Fibroblast of skin of right quadriceps (primary cell): ENCODE data around the gene DIAPH2.
"Not testable (repeated sequence)": the region's sequence is repeated elsewhere in the genome, so short reads cannot be mapped to it uniquely, and the experiment has no call there.

Experiments used
- DNase-seq: peaks from one replicate; pipeline ENCODE4 v3.0.0-alpha.2; 2013

Gene DIAPH2

GRCh38 chrX:96834137-96834536 is 149.5 kb downstream of the DIAPH2 start:
- no peak for DNase-seq

DNA sequence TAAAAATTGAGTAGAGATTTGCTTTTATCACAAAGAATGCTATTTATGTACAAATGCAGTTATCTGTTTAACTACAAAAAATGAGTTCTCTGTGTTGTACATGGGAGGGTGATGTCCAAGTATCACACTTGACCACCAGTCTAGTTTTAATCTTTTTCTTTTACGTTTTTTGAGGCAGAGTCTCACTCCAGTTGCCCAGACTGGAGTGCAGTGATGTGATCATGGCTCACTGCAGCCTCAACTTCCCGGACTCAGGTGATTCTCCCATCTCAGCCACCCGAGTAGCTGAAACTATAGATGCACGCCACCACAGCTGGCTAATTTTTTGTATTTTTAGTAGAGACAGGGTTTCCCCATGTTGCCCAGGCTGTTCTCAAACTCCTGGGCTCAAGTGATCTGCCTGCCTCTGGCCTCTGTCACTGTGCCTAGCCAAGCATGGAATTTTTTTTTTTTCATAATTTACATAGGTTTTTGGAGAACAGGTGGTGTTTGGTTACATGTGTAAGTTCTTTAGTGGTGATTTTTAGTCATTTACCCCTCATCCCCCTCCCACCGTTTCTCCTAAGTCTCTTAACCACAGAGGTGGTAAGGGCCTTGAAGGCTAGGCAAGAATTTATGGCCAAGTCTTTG is 151.1 kb downstream of the DIAPH2 start:
- no peak for DNase-seq

DNA sequence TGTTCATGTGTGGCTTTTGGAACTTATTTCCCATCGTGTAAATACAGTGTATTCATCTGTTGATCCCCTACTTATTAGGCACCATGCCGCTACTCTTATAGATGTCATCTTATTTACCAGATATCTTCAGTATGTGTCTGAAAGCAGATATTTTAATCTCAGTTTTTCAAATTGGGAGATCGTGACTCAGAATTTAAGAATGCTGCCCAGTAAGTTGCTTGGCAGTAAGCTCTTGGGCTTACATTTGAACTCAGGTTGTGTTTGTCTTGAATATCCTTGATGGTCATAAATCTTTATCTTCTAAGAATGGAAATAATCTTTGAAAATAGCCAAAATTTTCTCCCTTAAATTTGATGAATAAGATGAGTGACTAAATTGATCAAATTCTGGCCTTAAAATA is 153.2 kb downstream of the DIAPH2 start:
- peak; percentile 8 for DNase-seq

DNA sequence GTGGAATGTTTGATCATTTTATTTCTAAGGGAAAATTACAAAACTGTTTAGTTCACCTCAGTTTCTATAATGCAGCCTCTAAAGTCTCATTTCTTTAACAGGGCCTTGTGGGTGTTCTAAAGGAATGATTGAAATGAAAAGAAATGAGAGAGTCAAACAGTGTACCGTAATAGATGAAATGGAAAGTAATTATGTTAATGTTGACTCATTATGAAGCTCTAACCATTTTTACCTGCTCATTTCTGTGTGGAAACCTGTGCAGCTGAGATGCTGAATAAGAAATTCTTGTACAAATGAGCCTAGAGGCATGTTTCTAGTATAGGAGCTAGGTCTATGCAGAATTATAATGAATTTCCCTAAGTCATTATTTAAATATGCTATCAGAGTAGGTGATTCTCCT is 153.9 kb downstream of the DIAPH2 start:
- DNase-seq: no peak

DNA sequence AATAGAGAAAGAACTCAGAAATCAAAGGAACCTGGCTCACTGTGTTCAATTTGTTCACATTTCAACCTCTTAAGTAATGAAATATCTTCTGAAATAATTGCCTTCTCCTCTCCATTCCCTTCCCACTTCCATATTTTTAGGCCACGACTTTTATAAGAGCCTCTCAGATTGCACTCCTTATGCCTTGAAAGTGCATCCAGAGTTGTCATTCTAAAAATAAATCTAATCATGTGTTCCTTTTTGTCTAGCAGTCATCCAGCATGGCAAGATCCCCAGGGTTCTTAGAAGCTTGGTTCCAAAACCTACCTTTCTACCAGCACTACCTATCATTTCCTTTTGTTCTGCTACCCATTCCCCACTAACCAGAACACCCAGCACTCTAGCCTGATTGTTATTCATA is 156.7 kb downstream of the DIAPH2 start:
- DNase-seq: no peak

- not testable (repeated sequence) for DNase-seq
These were observed 157.2 kb downstream of the DIAPH2 start for GRCh38 chrX:96841866-96842265.

DNA sequence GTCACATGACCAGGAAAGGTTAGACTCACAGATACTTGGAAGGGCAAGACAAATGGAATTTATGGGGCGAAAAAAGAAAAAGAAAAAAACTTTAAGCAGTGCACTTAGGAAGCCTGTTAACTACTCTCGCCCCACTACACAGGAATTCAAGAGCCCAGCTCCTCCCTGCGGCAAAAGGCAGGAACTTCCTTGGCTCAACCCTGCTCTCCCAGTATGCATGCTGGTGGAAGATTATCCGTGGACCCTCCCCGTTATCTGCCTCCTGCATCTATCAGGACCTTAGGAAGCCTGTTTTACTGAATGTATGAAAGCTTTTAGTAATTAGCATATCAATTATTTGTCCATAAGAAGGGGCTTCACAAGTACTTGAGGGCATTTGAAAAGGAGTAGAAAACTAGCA is 158.9 kb downstream of the DIAPH2 start:
- no peak for DNase-seq

GRCh38 chrX:96846841-96847240 is 162.2 kb downstream of the DIAPH2 start:
- DNase-seq: no peak

GRCh38 chrX:96859422-96859821 is 174.8 kb downstream of the DIAPH2 start:
- DNase-seq: not testable (repeated sequence)

- no peak for DNase-seq
These were observed 176.6 kb downstream of the DIAPH2 start for GRCh38 chrX:96861218-96861617.

GRCh38 chrX:96861661-96862060 is 177.0 kb downstream of the DIAPH2 start:
- DNase-seq: no peak

- DNase-seq: no peak
These were observed 199.0 kb downstream of the DIAPH2 start, which contains the start of gene RPA4 for GRCh38 chrX:96883608-96884007. Gene RPA4 (plus strand): TSS chrX:96883908. CDS start chrX:96884311, 403 bp downstream.

GRCh38 chrX:96884027-96884426 is 199.4 kb downstream of the DIAPH2 start:
- no peak for DNase-seq

DNA sequence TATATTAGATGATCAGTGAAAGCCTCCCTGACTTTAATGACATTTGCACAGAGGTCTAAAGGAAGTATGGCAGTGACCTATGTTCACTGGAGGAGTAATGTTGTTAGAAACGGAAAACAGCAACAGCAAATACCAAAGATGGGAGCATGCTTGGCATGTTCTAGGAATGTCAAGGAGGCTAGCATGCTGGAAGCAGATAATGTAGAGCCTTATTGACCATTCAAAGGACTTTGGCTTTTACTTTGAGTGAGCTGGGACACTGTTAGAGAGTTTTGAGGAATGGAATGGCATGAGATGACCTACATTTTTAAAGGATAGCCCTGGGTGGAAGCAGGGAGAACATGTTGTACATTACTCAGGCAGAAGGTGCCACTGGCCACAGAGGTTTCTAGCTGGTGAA is 205.1 kb downstream of the DIAPH2 start:
- peak; percentile 1 for DNase-seq

- peak; percentile 0 for DNase-seq
These were observed 222.1 kb downstream of the DIAPH2 start for GRCh38 chrX:96906741-96907140.

GRCh38 chrX:96907516-96908272 is 223.1 kb downstream of the DIAPH2 start:
- DNase-seq: no peak

DNA sequence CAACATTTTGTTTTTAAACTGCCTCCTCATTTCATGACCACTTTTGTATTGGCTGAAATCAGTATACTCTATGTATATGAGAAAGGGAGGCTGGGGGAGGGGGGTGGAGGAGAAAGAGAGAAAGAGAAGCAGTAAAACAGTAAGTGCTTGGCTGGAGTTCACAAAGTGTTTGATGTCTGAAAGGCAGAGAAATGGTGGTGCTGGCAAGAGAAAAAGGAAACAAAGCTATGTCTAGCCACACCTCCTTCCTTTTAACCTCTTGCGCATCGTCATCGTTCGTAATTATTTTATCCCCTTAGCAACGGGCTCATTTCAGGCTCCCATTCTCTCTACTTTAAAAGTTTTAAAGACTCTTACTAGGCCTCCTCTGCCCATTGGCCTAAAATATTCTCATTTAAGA is 224.6 kb downstream of the DIAPH2 start:
- DNase-seq: peak; percentile 14

- no peak for DNase-seq
These were observed 234.2 kb downstream of the DIAPH2 start for GRCh38 chrX:96918864-96919263.

DNA sequence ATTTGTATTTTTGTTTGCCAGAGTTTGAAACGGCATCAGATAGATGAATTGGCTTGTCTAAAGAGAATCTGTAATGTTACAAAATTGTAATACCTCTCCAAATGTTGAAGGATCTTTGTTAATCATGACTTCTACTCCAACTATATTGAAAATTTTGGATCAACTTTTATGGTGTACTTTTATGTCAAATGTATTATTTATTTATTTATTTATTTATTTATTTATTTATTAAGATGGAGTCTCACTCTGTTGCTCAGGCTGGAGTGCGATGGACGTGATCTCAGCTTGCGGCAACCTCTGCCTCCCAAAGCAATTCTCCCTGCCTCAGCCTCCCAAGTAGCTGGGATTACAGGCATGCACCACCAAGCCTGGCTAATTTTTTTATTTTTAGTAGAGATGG is 235.0 kb downstream of the DIAPH2 start:
- DNase-seq: no peak

DNA sequence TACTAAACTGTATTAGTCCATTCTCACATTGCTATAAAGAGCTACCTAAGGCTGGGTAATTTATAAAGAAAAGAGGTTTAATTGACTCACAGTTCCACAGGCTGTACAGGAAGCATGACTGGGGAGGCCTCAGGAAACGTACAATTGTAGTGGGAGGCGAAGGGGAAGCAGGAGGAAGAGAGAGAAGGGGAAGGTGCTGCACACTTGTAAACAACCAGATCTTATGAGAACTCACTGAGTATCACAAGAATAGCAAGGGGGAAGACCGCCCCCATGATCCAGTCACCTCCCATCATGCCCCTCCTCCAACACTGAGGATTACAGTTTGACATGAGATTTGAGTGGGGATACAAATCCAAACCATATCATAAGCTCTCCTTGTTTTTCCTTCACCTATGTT is 239.9 kb downstream of the DIAPH2 start:
- DNase-seq: no peak

- DNase-seq: no peak
These were observed 244.4 kb downstream of the DIAPH2 start for GRCh38 chrX:96929036-96929435.

GRCh38 chrX:96957718-96958117 is 273.1 kb downstream of the DIAPH2 start:
- no peak for DNase-seq

GRCh38 chrX:96971812-96972211 is 287.2 kb downstream of the DIAPH2 start:
- no peak for DNase-seq

GRCh38 chrX:96978906-96979305 is 294.3 kb downstream of the DIAPH2 start:
- DNase-seq: no peak

- DNase-seq: no peak
These were observed 295.1 kb downstream of the DIAPH2 start for GRCh38 chrX:96979766-96980165.
